Activated CD4-positive, alpha-beta memory T cell treated with anti-CD3 and anti-CD28 coated beads for 36 hours (primary cell): ENCODE data around the gene ZNF407. TPM values are rescaled to one million over a fixed set of nuclear protein-coding genes. Genes with fewer than 3 reads are reported as not detected.
"Not testable (repeated sequence)": the region's sequence is repeated elsewhere in the genome, so short reads cannot be mapped to it uniquely, and the experiment has no call there.

ENCODE experiments used
- CTCF ChIA-PET: fragments of 350-600 bp; sonication (Branson Sonifier 250); formaldehyde crosslinking; loops from one replicate; lab custom pipeline; 2021; ENCODE audit warnings: antibody characterized with exemption, inconsistent platforms; lab: Charles Lee
- POLR2A ChIA-PET: fragments of 350-600 bp; sonication (Branson Sonifier 250); formaldehyde crosslinking; loops from one replicate; lab custom pipeline; 2021; ENCODE audit warnings: antibody characterized with exemption; lab: Charles Lee
- DNase-seq: peaks from one replicate; pipeline ENCODE4 v3.0.0-alpha.2; 2020
- H3K27ac Mint-ChIP-seq: one replicate; pipeline ENCODE4 v1.8.0; 2021; ENCODE audit warnings: mixed read lengths
- H3K27me3 Mint-ChIP-seq: one replicate; pipeline ENCODE4 v1.8.0; 2021; ENCODE audit warnings: mixed read lengths
- H3K36me3 Mint-ChIP-seq: one replicate; pipeline ENCODE4 v1.8.0; 2021; ENCODE audit warnings: mixed read lengths
- H3K4me1 Mint-ChIP-seq: one replicate; pipeline ENCODE4 v1.8.0; 2021; ENCODE audit warnings: low read depth, mixed read lengths
- H3K4me3 Mint-ChIP-seq: one replicate; pipeline ENCODE4 v1.8.0; 2021; ENCODE audit warnings: mild to moderate bottlenecking, mixed read lengths
- H3K9me3 Mint-ChIP-seq: one replicate; pipeline ENCODE4 v1.8.0; 2021; ENCODE audit warnings: mixed read lengths
- intact Hi-C: fragments of 100-400 bp; cut with micrococcal nuclease; formaldehyde crosslinking; loops from one replicate; pipeline ENCODE4 v1.15.1; 2023
- total RNA-seq, 2 experiments: library from RNA; stranded (reverse); gene quantifications; one replicate each; pipeline ENCODE4 v1.2.3, GENCODE V29; 2021

The ZNF407 gene
- total RNA-seq, 2 experiments from 2014 or later, result 10.0 to 10.5 TPM

DNA sequence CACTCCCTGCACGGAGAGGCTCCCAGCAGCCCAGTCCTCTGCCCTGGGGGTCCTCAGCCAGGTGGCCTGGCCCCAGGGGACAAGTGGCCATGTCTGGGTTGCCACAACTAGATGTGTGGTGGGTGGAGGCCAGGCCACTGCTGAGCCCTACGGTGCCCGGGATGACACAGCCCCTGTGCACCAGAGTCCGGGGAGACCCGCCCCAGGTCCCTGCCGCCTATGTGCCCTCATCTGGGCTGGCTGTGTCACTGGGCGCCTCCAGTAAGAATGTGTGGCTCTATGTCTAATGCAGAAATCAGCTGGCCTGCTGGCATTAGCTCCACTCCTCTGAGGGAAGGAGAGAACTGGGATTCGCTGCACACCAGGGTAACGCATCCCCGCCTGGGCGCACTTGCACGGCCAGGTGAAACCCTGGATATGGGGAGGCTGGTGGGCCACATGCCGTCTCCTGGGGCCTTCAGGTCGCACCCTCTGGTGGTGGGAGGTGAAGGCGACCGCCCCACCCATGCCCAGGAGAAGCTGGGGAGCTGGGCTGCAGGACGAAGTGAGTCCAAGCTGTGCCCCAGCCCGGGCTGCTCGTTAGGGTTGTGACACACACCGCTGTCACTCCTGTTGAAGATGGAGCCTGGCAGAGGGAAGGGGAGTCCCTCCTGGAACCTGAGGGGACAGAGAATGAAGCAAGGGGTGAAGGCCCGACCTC is 475.2 kb downstream of the ZNF407 start:
- Mint-ChIP-seq H3K27me3 (no peaks in the 10 kb centered on the region), H3K4me1 (peaks cover 40% of the 10 kb centered on the region), H3K36me3 (peaks cover 16% of the 10 kb centered on the region), H3K27ac (no peak overlapping the region), H3K4me3 (no peak overlapping the region), H3K9me3 (peaks cover 25% of the 10 kb centered on the region)
- DNase-seq, result no peak
- CTCF ChIA-PET, result no interaction called here
- POLR2A ChIA-PET, result no interaction called here
- intact Hi-C loops, result loop anchor here (5.0 kb wide), 1 partner anchor 131 kb away; no protein-coding TSS in a partner anchor

DNA sequence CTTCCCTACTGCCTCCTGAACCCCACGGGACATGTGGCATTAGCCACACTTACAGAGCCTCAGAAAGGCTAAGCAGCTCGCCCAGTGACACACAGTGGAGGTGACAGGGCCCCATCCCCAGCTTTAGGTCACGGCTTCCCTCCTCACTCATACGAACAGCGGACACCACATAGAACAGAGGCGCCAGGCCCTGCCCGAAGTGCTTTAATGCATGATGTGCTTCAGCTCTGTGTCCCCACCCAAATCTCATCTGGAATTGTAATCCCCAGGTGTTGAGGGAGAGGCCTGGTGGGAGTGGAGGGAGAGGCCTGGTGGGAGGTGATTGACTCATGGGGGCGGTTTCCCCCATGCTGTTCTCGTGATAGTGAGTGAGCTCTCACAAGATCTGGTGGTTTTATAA is 476.0 kb downstream of the ZNF407 start:
- Mint-ChIP-seq H3K27ac (no peak overlapping the region), H3K36me3 (peaks cover 16% of the 10 kb centered on the region), H3K4me3 (no peak overlapping the region), H3K27me3 (no peaks in the 10 kb centered on the region), H3K9me3 (peaks cover 31% of the 10 kb centered on the region), H3K4me1 (peaks cover 34% of the 10 kb centered on the region)
- intact Hi-C loops, result loop anchor here (5.0 kb wide), 1 partner anchor 131 kb away; no protein-coding TSS in a partner anchor
- CTCF ChIA-PET, result no interaction called here
- no peak for DNase-seq
- POLR2A ChIA-PET, result no interaction called here

DNA sequence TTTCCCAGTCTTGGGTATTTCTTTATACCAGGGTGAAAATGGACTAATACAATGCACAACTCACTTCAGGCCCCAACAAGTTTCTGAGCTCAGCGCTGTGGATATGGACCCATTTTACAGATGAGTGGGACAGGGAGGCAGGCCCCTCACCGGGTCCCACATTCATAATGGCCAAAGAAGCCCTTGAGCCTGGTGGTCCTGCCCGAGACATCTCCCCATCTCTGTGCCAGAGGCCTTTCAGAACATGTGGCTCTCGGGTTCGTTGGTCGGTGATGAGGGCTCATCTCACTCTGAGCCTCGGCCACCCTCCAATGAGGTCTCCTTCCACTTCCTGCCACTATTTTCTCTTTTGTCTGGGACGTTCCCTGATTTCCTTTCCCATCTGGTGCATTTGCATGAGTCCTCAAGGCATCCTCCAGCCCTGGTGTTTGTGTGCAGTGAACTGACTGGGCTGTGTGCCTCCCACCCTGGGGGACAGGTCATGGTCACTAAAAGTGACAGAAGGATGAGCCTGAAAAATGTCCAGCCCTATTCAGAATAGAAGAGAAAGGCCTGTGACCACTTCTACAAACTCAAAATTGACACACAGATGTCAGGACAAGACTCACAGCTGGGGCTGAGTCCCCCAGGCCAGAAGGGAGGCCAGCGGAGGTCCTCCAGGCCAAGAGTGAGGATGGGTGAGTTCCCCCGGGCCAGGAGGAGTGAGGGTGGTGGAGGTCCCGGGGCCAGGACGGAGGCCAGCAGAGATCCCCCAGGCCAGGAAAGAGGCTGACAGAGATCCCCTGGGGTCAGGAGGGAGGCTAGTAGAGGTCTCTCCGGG is 476.7 kb downstream of the ZNF407 start:
- Mint-ChIP-seq H3K4me3 (no peak overlapping the region), H3K4me1 (peaks cover 29% of the 10 kb centered on the region), H3K27me3 (no peaks in the 10 kb centered on the region), H3K27ac (no peak overlapping the region), H3K36me3 (peaks cover 16% of the 10 kb centered on the region), H3K9me3 (peaks cover 38% of the 10 kb centered on the region)
- CTCF ChIA-PET, result no interaction called here
- intact Hi-C loops, result loop anchor here (5.0 kb wide), 1 partner anchor 132 kb away; no protein-coding TSS in a partner anchor
- no peak for DNase-seq
- POLR2A ChIA-PET, result no interaction called here

DNA sequence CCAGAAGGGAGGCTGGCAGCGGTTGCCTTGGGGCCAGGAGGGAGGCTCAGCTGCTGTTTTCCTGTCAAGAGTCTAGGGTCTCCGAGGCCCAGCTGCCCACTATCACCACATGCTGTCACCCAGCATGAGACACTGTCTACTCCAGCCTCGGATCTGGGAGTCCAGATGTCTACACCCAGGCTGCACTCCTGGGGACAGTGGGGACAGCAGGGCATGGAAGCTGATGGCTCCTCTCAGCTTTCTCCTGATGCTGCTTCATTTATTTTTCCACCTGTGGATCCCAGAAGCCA is 477.3 kb downstream of the ZNF407 start:
- H3K36me3 Mint-ChIP-seq, result peaks cover 16% of the 10 kb centered on the region
- H3K4me3 Mint-ChIP-seq, result no peak overlapping the region
- no peak overlapping the region for H3K27ac Mint-ChIP-seq
- intact Hi-C loops, result no loop called here
- H3K9me3 Mint-ChIP-seq, result peaks cover 38% of the 10 kb centered on the region
- ChIA-PET CTCF (no interaction called here), POLR2A (no interaction called here)
- H3K4me1 Mint-ChIP-seq, result peaks cover 23% of the 10 kb centered on the region
- no peaks in the 10 kb centered on the region for H3K27me3 Mint-ChIP-seq
- no peak for DNase-seq

DNA sequence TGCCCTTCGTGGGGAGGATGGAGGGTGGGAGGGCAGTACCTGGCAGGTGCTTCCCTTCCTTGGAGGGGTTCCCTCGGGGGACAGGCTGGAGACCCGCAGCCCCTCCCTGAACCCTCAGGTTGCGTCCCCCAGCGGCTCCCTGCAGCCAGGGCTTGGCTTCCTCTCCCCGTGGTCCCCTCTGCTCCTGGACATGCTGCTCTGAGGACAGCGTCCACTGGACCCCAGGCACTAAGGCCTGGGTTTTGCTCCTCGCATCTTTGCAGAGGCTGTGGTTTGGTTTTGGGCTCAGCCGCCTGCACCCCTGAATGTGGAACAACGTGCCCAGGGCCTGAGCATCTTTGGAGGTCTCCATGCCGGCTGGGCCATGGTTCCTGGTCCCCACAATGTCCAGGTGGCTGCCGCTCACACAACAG is 477.8 kb downstream of the ZNF407 start:
- H3K27me3 Mint-ChIP-seq, result no peaks in the 10 kb centered on the region
- POLR2A ChIA-PET, result no interaction called here
- no peak for DNase-seq
- H3K36me3 Mint-ChIP-seq, result peaks cover 16% of the 10 kb centered on the region
- no peak overlapping the region for H3K27ac Mint-ChIP-seq
- intact Hi-C loops, result no loop called here
- peaks cover 18% of the 10 kb centered on the region for H3K4me1 Mint-ChIP-seq
- no peak overlapping the region for H3K4me3 Mint-ChIP-seq
- CTCF ChIA-PET, result no interaction called here
- H3K9me3 Mint-ChIP-seq, result peaks cover 38% of the 10 kb centered on the region

DNA sequence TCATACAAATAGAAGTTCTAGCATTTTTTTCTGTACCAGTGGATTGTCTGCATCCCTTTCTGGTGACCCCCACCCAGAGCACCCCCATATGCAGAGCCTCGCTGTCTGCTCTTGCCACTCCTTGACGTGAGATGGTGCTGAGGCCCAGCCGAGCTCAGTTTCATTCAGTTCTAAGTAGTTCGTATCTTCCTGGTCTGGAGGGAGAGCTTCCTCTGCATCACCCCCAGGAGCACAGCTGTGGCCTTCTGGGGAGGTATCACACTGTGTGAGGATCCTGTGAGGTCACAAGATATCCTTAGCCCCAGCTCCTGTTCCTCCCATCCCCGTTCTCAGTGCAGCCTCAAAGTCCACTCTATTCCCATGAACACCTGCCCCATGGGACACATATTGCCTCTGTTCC is 478.6 kb downstream of the ZNF407 start:
- intact Hi-C loops, result no loop called here
- Mint-ChIP-seq H3K9me3 (peaks cover 38% of the 10 kb centered on the region), H3K4me1 (peaks cover 10% of the 10 kb centered on the region), H3K27ac (no peak overlapping the region), H3K36me3 (peaks cover 16% of the 10 kb centered on the region), H3K27me3 (no peaks in the 10 kb centered on the region), H3K4me3 (no peak overlapping the region)
- ChIA-PET POLR2A (no interaction called here), CTCF (no interaction called here)
- no peak for DNase-seq

DNA sequence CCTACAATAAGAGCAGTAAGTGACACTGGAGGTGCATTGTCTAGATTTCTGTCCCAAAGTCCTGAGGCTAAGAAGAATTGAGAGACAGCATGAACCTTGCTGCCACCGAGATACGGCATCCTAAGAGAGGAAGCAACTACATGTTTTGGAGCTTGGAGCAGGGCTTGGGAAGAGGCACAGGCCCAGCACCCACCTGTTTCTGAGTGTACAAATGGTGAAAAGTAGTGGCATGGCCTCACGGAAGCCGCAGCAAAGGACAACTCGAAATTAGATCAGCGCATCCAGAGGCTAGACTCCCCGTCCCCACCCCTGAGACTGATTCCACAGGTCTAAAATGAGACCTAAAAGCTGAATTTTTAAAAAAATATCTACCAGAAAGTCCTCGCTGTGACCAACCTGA is 483.8 kb downstream of the ZNF407 start:
- H3K4me3 Mint-ChIP-seq, result no peak overlapping the region
- POLR2A ChIA-PET, result no interaction called here
- no peak overlapping the region for H3K27ac Mint-ChIP-seq
- CTCF ChIA-PET, result no interaction called here
- peaks cover 4% of the 10 kb centered on the region for H3K36me3 Mint-ChIP-seq
- H3K4me1 Mint-ChIP-seq, result no peaks in the 10 kb centered on the region
- no peak for DNase-seq
- peaks cover 26% of the 10 kb centered on the region for H3K9me3 Mint-ChIP-seq
- H3K27me3 Mint-ChIP-seq, result no peaks in the 10 kb centered on the region
- intact Hi-C loops, result no loop called here

DNA sequence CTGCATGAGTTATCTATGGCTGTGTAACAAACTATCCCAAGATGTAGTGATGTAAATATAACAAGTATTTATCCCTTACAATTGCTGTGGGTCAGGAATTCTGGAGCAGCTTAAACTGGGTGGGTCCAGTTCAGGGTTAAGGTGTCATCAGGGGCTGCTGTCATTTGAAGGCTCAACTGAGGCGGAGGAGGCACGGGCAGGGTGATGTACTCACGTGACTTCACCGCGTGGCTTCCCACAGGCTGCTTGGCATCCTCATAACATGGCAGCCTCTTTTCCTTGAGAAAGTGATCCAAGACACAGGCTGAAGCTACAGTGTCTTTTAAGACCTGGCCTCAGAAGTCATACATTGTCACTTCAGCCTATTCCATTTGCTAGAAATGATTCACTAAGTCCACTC is 485.5 kb downstream of the ZNF407 start:
- ChIA-PET POLR2A (no interaction called here), CTCF (no interaction called here)
- Mint-ChIP-seq H3K4me1 (no peaks in the 10 kb centered on the region), H3K27ac (no peak overlapping the region), H3K4me3 (no peak overlapping the region), H3K27me3 (no peaks in the 10 kb centered on the region), H3K36me3 (no peaks in the 10 kb centered on the region), H3K9me3 (peaks cover 15% of the 10 kb centered on the region)
- intact Hi-C loops, result no loop called here
- no peak for DNase-seq

DNA sequence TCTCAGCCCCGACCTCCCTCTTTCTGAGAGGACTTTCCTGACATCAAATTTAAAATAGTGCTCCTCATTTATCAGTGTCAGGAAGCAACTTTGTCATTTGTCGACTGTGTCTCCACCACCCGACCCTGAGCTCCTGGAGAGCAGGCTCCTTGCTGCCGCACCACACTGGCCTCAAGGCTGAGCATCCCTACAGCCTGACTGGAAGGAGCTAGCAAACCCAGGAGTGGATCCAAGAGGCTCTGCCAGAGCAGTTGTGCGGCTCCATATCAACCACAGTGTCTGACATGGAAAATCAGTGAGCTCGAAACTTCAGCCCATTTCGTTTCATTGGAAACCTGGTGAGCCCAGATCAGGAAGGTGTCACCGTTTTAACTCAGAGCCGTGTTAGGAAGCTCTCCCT is 486.1 kb downstream of the ZNF407 start:
- Mint-ChIP-seq H3K36me3 (no peaks in the 10 kb centered on the region), H3K27ac (no peak overlapping the region), H3K4me1 (no peaks in the 10 kb centered on the region), H3K4me3 (no peak overlapping the region), H3K27me3 (no peaks in the 10 kb centered on the region), H3K9me3 (peaks cover 11% of the 10 kb centered on the region)
- intact Hi-C loops, result no loop called here
- DNase-seq, result no peak
- CTCF ChIA-PET, result interaction anchor here (0.9 kb wide), 1 partner anchor 20 kb away, joined by 3 read pairs; no protein-coding TSS in a partner anchor
- POLR2A ChIA-PET, result no interaction called here

DNA sequence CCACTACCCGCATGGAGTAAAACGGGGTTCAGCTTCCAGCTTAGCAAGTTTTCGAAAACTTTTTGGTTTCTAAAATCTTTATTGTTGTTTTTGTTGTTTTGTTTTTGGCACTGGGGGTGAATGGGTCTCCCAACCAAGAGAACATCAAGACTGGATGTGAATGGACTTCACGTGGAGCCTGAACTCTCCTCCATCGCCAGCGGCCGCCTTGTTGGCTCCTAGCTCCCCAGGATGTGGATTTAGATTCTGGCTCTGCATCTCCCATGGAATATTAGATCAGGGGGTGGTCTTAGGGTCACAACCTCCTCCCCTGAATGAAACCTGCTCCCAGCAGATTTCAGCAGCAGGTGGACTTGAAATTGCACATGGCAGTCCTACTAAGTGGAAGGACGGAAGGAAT is 488.0 kb downstream of the ZNF407 start:
- H3K27ac Mint-ChIP-seq, intact Hi-C loops, H3K36me3 Mint-ChIP-seq, POLR2A ChIA-PET, H3K9me3 Mint-ChIP-seq, H3K27me3 Mint-ChIP-seq, H3K4me1 Mint-ChIP-seq, CTCF ChIA-PET, DNase-seq, H3K4me3 Mint-ChIP-seq: not testable (repeated sequence)

DNA sequence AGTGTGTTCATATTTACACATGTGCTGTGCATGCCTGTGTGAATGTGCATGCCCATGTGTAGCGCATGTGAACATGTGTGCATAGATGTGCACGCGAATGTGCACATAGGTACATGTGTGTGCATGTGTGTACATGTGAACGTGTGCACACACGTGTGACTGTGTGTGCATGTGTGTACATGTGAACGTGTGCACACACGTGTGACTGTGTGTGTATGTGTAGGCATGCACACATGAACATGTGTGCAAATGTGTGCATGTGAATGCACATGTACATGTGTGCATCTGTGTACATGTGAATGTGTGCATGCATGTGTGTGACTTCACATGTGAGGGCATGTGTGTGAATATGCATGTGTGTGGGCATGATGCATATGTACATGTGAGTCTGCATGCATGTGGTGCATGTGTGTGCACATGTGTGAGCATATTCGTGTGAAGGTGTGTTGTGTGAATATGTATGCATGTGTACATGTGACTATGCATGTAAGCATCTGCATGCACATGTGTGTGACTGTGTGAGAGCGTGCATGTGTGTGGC is 488.9 kb downstream of the ZNF407 start:
- no peak overlapping the region for H3K27ac Mint-ChIP-seq
- DNase-seq, result no peak
- H3K4me3 Mint-ChIP-seq, result no peak overlapping the region
- H3K9me3 Mint-ChIP-seq, result peaks cover 4% of the 10 kb centered on the region
- H3K27me3 Mint-ChIP-seq, result no peaks in the 10 kb centered on the region
- intact Hi-C loops, result no loop called here
- CTCF ChIA-PET, result no interaction called here
- POLR2A ChIA-PET, result no interaction called here
- no peaks in the 10 kb centered on the region for H3K4me1 Mint-ChIP-seq
- no peaks in the 10 kb centered on the region for H3K36me3 Mint-ChIP-seq

DNA sequence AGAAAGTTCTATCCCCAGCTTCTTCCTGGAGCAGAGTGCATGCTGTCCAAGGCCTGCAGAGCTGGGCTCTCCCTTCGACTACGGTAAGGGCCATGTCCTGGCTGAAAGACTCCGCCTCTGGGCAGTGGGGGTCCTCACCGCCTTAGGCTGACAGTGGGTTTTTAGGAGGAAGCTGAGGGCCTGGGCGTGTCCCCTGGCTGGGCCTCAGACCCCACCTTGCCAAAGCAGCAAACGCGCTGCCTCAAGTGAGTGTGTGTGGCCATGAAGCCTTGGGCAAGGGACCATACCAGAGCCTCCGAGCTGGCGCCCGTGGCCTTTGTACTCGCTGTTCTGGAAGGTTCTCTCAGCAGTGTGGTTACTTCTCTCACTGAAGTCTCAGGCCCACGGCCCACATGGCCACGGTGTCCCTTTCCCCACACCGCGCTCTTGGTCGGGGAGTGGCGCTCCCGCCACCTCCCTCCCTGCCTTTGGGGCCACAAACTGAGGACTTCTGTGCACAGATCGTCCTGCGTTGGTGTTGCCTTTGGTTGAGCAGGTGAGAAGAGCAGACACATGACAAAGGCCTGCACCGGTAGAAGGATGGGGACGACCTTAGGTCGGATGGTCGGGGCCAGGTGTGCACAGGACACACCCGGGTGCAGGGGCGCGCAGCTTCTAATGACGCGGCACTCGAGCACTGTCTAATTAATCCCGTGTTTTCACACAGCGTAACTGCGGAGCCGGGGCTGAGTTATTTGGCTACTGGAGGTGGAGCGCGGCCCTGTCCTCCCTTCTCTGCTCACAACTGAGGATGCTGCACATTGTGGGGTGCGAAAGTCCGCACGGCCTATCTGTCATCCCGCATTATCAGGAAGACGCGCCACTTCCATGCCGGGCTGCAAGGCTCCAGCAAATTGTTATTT is 489.7 kb downstream of the ZNF407 start:
- Mint-ChIP-seq H3K36me3 (no peaks in the 10 kb centered on the region), H3K27ac (no peak overlapping the region), H3K9me3 (peaks cover 4% of the 10 kb centered on the region), H3K27me3 (no peaks in the 10 kb centered on the region), H3K4me3 (no peak overlapping the region), H3K4me1 (no peaks in the 10 kb centered on the region)
- ChIA-PET CTCF (interaction anchor here (0.6 kb wide), 1 partner anchor 18 kb away, joined by 3 read pairs; no protein-coding TSS in a partner anchor), POLR2A (no interaction called here)
- intact Hi-C loops, result no loop called here
- DNase-seq, result no peak
